Measurements from ENCODE around the gene ZMYM4.
A peak's percentile ranks its signal among the peaks of the same experiment; 100 is the strongest.

Gene ZMYM4

GRCh38 chr1:35261412-35262120 is 6.9 kb upstream of the ZMYM4 start:
- no peak for DNase-seq (ENCODE audit: low read depth)
- no peak overlapping the region for H3K4me3 ChIP-seq (ENCODE audit: low read length)
- TF ChIP-seq CTCF (conservative IDR thresholded peaks at IDR 0.05; ENCODE audit: low read depth, low read length) = no peak

GRCh38 chr1:35264035-35264434 is 4.5 kb upstream of the ZMYM4 start:
- no peak for DNase-seq (ENCODE audit: low read depth)
- H3K4me3 ChIP-seq (ENCODE audit: low read length) = no peak overlapping the region
- no peak for TF ChIP-seq CTCF (conservative IDR thresholded peaks at IDR 0.05; ENCODE audit: low read depth, low read length)

- TF ChIP-seq CTCF (conservative IDR thresholded peaks at IDR 0.05; ENCODE audit: low read depth, low read length) = no peak
- no peak for DNase-seq (ENCODE audit: low read depth)
- H3K4me3 ChIP-seq (ENCODE audit: low read length) = no peak overlapping the region
Measured at GRCh38 chr1:35264871-35265270, 3.6 kb upstream of the ZMYM4 start.

- TF ChIP-seq CTCF (conservative IDR thresholded peaks at IDR 0.05; ENCODE audit: low read depth, low read length) = no peak
- H3K4me3 ChIP-seq (ENCODE audit: low read length) = no peak overlapping the region
- no peak for DNase-seq (ENCODE audit: low read depth)
Measured at GRCh38 chr1:35266306-35266705, 2.2 kb upstream of the ZMYM4 start.

GRCh38 chr1:35269201-35269988 is 886 bp downstream of the ZMYM4 start:
- no peak for DNase-seq (ENCODE audit: low read depth)
- no peak for TF ChIP-seq CTCF (conservative IDR thresholded peaks at IDR 0.05; ENCODE audit: low read depth, low read length)
- H3K4me3 ChIP-seq (ENCODE audit: low read length) = peak overlapping the region; percentile 91

GRCh38 chr1:35269989-35270289 is 1.4 kb downstream of the ZMYM4 start:
- no peak for TF ChIP-seq CTCF (conservative IDR thresholded peaks at IDR 0.05; ENCODE audit: low read depth, low read length)
- no peak for DNase-seq (ENCODE audit: low read depth)
- peak overlapping the region; percentile 91 for H3K4me3 ChIP-seq (ENCODE audit: low read length)

- H3K4me3 ChIP-seq (ENCODE audit: low read length) = no peak overlapping the region
- no peak for DNase-seq (ENCODE audit: low read depth)
- no peak for TF ChIP-seq CTCF (conservative IDR thresholded peaks at IDR 0.05; ENCODE audit: low read depth, low read length)
Measured at GRCh38 chr1:35270836-35271235, 2.3 kb downstream of the ZMYM4 start.

All from retinal pigment epithelial cell (primary cell).